Activated CD4-positive, alpha-beta T cell treated with anti-CD3 and anti-CD28 coated beads for 4 hours (primary cell): ENCODE measurements around the gene CRACDL.
"Not testable (repeated sequence)": the region's sequence is repeated elsewhere in the genome, so short reads cannot be mapped to it uniquely, and the experiment has no call there.

Source experiments
- DNase-seq, 2 donors: peaks; one replicate each; pipeline ENCODE4 v3.0.0-alpha.2; 2020

The CRACDL gene

GRCh38 chr2:98903767-98904485 lies 32.1 kb downstream of the CRACDL start:
- no peak for DNase-seq

GRCh38 chr2:98903064-98903355 lies 33.0 kb downstream of the CRACDL start:
- DNase-seq = no peak

- DNase-seq = no peak
Measured at GRCh38 chr2:98902209-98903063, 33.6 kb downstream of the CRACDL start.

- DNase-seq = no peak
Measured at GRCh38 chr2:98901702-98902101, 34.3 kb downstream of the CRACDL start.

- no peak for DNase-seq
Measured at GRCh38 chr2:98901291-98901690, 34.7 kb downstream of the CRACDL start.

GRCh38 chr2:98900721-98901120 lies 35.3 kb downstream of the CRACDL start:
- DNase-seq = no peak

- not testable (repeated sequence) for DNase-seq
Measured at GRCh38 chr2:98899703-98900078, 36.3 kb downstream of the CRACDL start.

GRCh38 chr2:98899041-98899702 lies 36.9 kb downstream of the CRACDL start:
- no peak for DNase-seq

GRCh38 chr2:98898423-98898841 lies 37.6 kb downstream of the CRACDL start:
- no peak for DNase-seq

GRCh38 chr2:98897746-98898145 lies 38.3 kb downstream of the CRACDL start:
- no peak for DNase-seq

GRCh38 chr2:98896944-98897343 lies 39.1 kb downstream of the CRACDL start:
- no peak for DNase-seq

- no peak for DNase-seq
Measured at GRCh38 chr2:98896416-98896815, 39.6 kb downstream of the CRACDL start.

- DNase-seq = no peak
Measured at GRCh38 chr2:98895901-98896300, 40.1 kb downstream of the CRACDL start.

GRCh38 chr2:98895221-98895620 lies 40.8 kb downstream of the CRACDL start:
- DNase-seq = no peak

GRCh38 chr2:98894331-98895000 lies 41.6 kb downstream of the CRACDL start:
- no peak for DNase-seq

- no peak for DNase-seq
Measured at GRCh38 chr2:98893911-98894321, 42.1 kb downstream of the CRACDL start.

- no peak for DNase-seq
Measured at GRCh38 chr2:98892871-98893270, 43.2 kb downstream of the CRACDL start.

GRCh38 chr2:98891591-98891990 lies 44.4 kb downstream of the CRACDL start:
- DNase-seq = no peak

GRCh38 chr2:98886066-98886554 lies 49.9 kb downstream of the CRACDL start:
- no peak for DNase-seq

- DNase-seq = no peak
Measured at GRCh38 chr2:98884658-98885057, 51.4 kb downstream of the CRACDL start.

- no peak for DNase-seq
Measured at GRCh38 chr2:98883780-98884211, 52.2 kb downstream of the CRACDL start.

- no peak for DNase-seq
Measured at GRCh38 chr2:98882971-98883779, 52.9 kb downstream of the CRACDL start.
